HG03060 (cell line): ENCODE measurements around the gene CAPSL.
"Not testable (repeated sequence)": the region's sequence is repeated elsewhere in the genome, so short reads cannot be mapped to it uniquely, and the experiment has no call there.

Source experiments
- ATAC-seq: cut with Tn5 transposase; IDR thresholded peaks from one replicate; pipeline ENCODE4 v1.9.1; 2021; ENCODE audit warnings: low read depth, moderate number of reproducible peaks; ENCODE audit not compliant: unreplicated experiment

CAPSL gene

DNA sequence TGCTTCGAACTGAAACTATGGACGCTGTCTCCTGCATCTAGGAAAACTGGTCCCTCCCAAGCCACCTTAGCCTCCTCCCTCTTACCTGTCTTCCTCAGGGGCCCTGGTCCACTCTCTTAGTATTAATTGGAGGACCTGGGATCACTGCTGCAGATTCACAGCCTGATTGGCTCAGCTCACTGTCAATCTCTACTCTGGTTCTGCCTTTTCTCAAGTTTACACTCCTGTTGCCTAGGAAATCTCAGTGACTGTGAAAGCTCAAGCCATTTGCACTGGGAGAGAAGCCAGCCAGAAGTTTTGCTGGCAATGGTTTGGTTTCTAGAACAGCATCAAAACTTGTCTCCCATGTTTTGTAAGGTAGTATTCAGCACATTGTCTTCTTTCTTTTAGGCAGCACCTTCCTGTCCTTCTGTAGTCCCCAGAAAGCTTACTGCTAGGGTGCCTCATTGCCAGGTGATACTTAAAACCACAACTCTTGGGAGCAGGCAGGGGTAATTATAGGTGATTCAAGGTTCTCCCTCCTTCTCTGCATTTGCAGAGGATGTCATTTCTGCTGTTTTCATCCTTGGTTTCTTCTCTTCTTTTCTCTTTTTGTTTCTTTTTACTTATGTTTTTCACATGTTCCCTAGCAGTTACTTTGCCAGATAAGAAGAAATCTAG is at the start of gene CAPSL:
Gene CAPSL (minus strand): TSS at position 55 of the 660 bp plus-strand sequence. CDS start 17,502 bp downstream, outside the sequence.
- ATAC-seq = no peak

DNA sequence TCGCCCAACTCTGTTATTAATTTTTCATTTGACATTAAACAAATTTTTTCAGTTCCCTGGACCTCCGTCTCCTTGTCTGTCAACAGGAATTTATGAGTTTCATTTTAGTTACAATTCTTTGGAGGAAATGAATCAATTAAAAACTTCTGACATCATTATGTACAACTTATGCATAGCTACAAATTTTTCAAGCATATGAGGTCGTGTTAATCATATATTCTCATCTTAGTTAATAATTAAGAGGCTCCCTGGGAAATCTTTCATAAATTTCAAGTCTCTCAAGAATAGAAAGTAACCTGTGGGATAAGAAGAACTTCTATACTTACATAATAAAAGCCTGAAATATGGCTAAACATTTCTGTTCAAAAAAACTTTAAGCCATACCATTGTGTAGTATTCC is 49.4 kb upstream of the CAPSL start:
- ATAC-seq = no peak

DNA sequence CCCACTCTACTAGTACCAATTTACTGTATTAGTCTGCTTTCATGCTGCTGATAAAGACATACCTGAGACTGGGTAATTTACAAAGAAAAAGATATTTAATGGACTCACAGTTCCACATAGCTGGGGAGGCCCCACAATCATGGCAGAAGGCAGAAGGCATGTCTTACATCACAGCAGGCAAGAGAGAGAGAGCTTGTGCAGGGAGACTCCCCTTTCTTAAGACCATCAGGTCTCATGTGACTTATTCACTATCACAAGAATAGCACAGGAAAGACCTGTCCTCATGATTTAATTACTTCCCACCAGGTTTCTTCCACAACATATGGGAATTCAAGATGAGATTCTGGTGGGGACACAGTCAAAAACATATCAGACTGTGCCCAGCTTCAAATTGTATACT is 41.3 kb upstream of the CAPSL start:
- ATAC-seq = no peak

DNA sequence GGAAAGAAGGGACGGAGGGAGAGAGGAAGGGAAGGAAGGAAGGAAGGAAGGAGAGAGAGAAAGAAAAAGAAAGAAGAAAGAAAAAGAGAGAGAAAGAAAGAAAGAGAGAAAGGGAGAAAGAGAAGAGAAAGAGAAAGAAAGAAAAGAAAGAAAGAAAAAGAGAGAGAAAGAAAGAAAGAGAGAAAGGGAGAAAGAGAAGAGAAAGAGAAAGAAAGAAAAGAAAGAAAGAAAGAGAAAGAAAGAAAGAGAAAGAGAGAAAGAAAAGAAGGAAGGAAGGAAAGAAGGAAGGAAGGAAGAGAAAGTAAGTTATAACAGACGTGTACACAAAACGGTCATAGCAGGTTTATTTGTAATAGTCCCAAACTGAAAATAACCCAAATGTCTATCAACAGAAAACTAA is 38.4 kb upstream of the CAPSL start:
- ATAC-seq = not testable (repeated sequence)

DNA sequence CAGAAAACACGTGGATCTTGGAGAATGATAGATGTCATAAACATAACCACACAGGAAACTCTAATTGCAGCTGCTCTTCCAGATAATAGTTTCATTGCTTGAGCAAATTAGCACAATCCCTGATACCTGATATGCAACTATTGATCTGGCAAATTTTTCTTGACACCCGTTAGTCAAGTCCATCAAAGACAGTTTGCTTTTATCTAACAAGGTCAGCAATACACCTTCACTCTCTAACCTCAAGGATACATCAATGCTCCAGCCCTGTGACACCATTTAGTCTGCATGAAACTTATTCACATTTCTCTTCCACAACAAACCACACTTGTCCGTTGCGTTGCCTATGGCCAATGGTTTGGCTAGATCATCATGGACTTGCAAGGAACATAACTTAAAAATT is 36.1 kb upstream of the CAPSL start:
- no peak for ATAC-seq

DNA sequence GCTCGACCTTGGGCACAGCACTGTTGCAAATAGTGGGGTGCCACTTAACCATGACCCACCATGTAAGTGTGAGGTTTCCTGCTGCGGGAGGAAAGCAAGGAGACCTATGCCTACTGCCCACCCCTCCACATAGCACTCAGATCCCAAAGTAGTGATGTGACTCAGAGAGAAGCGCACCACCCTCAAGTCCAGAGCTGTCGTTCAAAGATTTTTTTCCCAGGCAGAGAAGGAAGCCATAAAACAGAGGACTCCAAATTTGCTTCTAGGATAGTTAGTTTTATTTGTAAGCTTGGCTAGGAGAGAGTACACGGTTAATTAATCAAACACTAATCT is 33.4 kb upstream of the CAPSL start:
- no peak for ATAC-seq

DNA sequence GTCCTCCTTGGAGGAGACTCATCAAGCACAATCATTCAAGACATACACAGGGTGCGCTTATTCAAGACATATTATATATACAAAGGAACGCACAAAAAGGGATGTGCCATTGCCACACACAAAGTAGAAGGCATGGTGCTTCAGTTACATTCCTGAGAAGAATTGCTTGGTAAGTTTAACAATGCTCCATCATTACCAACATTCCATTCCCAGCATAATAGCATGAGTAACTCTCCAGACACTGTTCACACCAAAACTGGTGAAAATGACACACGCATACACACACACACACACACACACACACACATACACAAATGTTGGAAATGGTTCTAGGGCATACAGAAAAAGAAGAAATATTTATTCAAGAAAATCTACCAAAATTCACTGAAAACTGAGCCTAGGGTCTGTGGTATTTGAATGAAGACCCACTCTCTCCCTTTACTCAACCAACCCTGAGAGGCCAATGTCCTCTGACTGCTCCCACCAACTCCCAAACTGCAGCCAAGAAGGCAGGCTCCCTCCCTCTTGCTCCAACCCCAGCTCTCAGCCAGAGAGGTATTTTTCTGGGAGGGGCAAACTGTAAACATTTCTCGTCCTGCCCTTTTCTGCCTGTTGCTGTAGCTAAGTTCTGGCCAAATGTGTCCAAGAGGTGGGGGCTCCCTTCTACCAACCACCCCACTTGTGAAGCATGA is 32.9 kb upstream of the CAPSL start:
- no peak for ATAC-seq

DNA sequence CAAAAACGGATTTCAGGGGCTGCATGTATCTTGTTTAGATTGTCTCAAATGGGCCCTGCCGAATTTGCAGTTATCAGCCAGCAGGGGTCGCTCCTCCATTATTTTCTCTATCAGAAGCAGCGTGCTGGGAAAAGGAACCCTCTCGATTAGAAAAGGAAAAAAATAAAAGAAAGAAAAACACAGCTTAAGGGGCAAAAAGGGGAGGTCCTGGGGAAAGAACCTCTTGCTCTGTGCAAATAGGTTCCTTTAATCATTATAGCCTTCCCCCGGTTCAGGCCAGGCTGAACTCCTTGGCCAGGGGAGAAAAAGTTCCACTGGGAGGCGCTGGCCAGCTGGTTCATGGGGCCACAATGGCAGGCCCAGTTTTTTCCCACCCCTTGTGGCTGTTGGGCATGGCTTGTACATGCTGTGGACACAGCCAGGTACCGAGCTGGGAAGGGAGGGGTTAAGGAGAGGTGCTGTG is 25.0 kb upstream of the CAPSL start:
- ATAC-seq = no peak

DNA sequence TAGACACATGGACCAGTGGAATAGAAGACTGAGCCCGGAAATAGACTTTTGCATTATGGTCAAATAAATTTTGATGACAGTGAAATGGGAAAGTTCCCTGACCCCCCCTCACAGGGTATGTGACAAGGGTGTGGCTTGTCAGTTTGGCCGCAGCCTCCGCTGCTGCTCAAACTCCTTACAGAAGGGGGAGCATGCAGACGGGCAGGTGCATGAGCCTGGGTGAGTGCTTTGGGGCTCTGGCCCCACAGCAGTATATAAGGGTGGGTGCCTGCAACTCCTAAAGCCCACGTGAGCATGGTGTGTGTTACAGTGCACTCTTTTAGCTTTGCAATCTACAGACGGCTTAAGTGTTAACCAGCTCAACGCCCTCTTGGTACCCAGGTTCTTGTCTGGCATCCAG is 21.9 kb upstream of the CAPSL start:
- ATAC-seq = no peak

DNA sequence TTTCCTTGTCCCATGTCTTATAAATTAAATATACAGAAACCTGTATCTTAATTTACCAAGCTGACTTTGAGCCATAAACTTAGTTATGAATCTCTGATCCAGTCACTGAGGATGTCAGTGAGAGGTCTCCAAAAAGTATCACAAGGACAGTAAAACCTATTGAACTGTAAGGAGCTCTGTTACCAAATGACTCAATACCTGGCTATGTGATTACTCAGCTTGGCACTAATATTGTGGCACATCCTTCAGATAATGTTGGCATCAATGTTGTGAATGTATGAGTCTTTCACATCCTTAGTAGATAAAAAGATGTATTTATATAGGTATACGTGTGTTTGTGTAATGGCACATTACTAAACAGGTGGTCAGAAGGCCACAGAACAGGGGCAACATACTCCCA is 18.0 kb upstream of the CAPSL start:
- ATAC-seq = no peak

DNA sequence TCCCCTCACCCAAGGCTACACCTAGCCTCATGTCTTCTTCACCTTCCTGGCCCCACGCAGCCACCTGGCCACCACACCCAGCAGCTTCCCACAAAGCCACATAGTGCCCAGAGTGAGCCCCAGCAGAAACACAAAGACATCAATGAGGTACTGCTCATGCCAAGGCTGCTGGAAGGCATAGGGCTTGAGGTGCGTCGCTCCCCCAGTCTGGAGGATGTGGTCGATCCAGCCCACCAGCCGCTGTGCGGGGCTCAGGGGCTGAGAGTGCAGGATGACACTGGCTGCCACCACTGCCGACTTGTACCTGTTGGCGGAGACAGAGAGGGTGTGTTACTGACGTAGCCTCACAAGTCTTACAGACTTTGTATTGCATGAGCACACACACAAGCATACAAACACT is 15.8 kb upstream of the CAPSL start:
- no peak for ATAC-seq

DNA sequence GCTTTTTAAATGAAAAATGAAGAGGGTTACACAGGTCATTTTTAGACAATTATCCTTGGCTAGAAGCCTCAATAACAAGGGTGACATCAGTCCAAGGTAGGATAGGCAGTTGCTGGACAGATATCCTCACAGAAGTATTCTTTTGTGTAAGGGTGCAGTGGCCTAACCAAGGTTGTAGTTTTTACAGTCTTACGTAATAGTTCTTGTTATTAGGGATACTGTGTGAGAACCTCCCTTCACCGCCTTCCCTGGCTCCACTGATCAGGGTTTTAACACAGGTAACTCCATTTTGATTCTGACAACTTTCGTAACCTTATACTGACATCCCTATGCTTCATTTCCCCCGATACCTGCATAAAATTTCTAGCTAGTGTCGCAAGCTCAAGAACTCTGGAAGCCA is 8.7 kb upstream of the CAPSL start:
- ATAC-seq = no peak

DNA sequence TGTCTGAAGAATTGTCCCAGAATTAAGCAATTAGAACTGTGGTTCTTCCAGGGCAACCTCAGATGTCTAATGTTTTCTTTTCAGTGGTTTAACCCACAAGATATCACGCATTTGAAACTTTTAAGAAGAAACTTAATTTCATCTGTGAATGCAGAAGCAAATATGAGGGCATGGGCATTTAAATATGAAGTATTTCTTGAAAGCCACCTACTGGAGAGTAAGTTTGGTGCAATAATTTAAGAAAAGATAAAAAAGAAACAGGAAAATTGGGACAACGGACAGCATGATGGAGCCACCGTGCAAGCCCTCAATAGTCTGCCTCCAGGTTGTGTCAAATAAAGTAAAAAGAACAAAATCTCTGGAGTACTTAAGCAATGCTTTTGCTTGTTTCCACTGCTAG is 1.2 kb upstream of the CAPSL start:
- ATAC-seq = no peak

DNA sequence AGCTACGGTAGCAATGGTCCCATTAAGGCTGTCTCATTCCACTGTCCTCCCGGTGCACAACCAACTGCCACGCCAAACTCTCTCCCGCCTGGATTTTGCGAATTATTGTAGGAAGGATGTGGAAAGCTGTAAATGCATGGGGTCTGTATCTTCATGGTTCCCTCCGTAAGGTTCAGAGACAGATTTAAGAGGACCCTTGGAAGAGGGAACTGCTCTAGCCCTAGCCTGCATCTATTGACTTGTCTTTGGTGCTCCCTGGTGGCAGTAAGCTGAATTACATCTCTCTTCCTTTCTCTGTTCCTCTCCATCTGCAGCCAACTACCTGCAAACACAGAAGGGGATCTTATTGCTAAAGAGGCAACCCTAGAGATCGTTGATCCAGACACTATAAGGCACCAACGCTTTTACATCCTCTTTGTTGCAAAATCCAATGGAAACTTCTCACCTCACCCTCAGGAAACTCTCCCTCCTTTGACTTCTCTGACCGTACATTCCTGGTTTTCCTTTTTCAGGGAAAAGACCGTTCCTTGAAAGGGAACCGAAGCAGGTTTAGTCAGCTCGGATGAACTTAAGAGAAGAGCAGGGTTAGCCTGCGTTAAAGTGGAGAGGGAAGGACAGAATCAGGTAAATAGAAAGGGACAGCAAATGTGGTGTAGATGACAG is 11.9 kb downstream of the CAPSL start:
- ATAC-seq = no peak

DNA sequence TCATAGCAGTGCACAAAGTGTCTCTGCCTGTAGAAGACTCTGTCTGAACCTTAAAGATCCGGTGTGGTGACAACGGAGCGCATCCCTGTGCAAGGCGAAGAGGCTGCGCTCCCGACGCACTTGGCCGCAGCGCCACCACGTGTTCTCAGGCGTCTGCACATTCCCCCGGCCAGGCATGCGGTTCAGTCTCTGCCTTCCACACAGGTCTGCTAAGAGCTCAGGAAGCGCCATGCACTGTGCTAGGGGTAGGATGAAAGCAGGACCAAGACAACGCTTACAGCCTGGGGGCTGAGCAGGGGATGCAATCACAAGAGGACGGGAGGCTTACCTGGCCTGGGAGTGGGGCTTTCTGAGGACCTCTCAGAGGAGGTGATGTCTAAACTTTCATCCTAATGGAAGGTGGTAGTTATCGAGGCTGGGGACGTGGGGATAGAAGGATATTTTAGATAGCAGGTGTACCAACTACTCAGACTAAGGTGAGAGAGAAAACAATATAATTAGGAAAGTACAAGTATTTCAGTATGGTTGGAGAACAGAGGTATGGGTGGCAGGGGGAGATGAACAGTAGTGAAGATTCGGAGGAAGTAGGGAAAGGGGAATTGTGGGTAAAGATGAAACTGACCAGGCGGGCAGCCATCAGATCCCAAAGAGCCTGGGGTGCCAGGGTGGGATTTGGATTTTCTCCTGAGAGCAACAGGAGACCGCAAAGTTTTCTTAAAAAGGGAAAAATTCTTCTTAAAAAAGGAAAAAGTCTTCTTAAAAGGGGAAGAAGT is 13.3 kb downstream of the CAPSL start:
- no peak for ATAC-seq

DNA sequence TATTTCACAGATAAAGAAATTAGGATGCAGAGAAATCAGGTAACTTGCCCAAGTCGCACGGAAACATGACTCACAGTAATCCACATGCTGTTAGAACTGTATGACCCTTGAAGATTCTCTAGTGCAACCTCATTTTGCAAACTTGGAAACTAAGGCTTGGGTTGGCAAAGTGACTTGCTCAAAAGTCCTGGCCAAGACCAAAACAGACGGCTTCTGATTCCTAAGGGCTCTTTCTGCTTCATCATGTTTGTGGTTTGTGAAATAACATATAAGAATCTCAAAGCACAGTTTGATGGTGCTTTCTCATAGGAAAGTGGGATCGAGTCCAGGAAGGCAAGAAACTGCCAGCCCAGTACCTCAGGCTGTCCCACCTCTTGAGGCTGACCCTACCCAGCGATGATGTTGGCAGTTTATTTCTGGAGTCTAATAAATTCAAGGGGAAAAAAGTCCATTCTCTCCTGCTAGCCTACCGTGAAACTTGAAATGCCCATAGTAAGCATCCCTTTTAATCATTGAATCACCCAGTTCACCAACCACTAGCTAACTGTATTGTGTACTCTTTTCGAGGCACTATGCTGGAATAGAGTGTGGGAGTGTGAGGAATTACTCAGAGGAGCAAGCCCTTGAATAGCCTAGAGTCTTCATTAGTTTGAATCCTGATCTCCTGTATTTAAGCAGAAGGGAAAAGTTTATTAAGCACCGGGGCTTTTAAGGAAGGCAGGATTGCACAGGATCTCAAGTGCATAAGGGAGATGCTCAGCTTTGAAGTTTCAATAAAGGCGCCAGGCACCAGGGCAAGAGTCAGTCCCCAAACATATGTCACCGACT is 14.1 kb downstream of the CAPSL start:
- ATAC-seq = no peak

DNA sequence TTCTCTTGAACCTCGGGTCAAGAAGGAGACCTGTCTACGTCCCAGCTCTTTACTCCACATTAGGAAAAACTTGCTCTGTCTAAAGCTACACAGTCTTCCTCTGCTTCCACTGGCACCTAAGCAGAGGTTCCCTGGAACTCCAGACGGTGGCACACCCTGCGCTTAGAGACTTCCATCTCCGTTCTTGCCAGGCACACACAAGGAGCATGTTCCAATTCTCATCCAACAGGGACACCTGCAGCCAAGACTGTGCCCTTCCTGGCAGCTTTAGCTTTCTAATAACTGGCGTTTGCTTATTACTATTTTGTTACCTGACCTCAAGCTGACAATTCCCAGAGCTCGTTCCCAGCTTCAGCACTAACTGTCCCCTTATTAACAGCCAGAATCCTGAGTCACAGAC is 16.0 kb downstream of the CAPSL start:
- no peak for ATAC-seq

DNA sequence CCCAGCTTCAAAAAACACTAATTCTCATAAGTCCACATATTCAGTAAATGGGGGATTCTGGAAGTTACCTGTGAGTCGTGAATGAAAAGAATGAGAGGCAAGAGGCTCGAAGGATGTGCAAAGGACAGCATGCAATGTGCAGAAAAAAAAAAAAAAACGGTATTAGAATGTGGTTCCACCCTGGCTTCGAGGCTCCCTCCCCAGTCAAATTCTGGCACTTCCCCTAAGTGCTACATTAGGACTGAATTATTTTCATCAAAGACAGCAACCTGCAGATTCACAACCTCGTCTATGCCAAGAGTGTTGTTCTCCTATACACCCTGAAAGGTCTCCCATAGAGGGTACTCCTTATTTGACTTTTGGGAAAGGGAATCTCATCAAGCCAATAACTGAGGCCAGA is 16.5 kb downstream of the CAPSL start:
- ATAC-seq = no peak

DNA sequence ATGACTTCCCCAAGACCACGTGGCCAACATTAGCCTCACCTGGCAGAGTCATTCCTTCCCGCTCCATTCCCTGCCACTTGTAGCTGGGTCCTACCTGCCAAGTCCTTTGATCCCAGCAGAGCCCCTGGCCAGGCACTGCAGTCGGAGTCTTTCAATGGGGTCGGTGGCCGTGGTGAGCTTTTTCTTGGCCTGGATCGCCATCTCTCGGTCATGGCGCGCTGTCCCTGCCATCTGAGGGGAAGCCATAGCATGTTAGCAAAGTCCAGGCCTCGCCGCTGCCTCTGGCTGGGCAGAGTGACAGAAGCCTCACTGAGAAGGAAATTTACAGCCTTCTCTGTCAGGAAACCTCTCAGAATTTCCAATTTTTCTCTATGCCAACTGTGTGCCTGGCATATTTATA is 17.5 kb downstream of the CAPSL start:
- ATAC-seq = no peak

DNA sequence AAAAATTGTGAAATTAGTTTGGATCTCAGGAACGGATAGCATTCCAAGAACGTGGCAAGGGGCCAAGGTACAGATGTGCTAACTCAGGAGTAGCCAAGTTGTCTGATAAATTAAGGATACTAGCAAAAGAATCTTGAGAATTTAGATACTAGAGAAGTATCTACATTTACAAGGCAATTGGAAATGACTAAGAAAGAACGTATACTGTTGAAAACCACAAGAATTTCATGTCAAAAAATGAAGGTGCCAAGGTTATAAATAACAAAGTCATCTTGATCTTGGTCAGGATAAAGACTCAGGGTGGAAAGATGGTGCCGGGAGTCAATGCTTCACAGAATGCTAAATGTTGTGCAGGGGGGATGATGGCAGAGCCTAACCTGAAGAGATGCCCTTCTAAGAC is 19.2 kb downstream of the CAPSL start:
- no peak for ATAC-seq
